Hematopoietic multipotent progenitor cell treated with erythropoietin and hydrocortisone succinate and interleukin-3 and kit ligand, for 4 days (in vitro differentiated cells): Measurements from ENCODE around the gene CAMTA1.

Experiments
- DNase-seq: peaks from one replicate; pipeline ENCODE4 v3.0.0-alpha.2; 2015

The CAMTA1 gene, protein sequence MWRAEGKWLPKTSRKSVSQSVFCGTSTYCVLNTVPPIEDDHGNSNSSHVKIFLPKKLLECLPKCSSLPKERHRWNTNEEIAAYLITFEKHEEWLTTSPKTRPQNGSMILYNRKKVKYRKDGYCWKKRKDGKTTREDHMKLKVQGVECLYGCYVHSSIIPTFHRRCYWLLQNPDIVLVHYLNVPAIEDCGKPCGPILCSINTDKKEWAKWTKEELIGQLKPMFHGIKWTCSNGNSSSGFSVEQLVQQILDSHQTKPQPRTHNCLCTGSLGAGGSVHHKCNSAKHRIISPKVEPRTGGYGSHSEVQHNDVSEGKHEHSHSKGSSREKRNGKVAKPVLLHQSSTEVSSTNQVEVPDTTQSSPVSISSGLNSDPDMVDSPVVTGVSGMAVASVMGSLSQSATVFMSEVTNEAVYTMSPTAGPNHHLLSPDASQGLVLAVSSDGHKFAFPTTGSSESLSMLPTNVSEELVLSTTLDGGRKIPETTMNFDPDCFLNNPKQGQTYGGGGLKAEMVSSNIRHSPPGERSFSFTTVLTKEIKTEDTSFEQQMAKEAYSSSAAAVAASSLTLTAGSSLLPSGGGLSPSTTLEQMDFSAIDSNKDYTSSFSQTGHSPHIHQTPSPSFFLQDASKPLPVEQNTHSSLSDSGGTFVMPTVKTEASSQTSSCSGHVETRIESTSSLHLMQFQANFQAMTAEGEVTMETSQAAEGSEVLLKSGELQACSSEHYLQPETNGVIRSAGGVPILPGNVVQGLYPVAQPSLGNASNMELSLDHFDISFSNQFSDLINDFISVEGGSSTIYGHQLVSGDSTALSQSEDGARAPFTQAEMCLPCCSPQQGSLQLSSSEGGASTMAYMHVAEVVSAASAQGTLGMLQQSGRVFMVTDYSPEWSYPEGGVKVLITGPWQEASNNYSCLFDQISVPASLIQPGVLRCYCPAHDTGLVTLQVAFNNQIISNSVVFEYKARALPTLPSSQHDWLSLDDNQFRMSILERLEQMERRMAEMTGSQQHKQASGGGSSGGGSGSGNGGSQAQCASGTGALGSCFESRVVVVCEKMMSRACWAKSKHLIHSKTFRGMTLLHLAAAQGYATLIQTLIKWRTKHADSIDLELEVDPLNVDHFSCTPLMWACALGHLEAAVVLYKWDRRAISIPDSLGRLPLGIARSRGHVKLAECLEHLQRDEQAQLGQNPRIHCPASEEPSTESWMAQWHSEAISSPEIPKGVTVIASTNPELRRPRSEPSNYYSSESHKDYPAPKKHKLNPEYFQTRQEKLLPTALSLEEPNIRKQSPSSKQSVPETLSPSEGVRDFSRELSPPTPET (N-terminal part only)

DNA sequence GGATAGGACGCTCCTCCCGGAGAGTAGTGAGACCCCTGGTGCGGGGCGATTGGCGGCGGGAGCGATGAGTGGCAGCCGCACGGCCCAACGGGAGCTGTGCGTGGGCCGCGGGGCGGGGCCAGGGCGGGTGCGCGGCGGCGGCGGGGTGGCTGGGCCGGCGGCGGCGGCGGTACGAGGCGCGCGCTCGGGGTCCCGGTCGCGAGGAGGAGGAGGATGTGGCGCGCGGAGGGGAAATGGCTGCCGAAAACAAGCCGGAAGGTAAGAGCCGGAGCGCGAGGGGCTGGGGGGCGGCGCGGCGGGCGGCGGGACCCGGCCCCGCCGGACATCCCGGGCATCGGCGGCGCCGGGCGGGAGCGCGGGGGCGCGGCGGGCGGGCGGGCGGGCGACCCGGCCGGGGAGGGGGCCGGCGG lies at the start of gene CAMTA1:
CAMTA1 (plus strand) TSS at position 137 of the 410 bp plus-strand sequence; CDS start at position 214, 77 bp downstream.
- no peak for DNase-seq

DNA sequence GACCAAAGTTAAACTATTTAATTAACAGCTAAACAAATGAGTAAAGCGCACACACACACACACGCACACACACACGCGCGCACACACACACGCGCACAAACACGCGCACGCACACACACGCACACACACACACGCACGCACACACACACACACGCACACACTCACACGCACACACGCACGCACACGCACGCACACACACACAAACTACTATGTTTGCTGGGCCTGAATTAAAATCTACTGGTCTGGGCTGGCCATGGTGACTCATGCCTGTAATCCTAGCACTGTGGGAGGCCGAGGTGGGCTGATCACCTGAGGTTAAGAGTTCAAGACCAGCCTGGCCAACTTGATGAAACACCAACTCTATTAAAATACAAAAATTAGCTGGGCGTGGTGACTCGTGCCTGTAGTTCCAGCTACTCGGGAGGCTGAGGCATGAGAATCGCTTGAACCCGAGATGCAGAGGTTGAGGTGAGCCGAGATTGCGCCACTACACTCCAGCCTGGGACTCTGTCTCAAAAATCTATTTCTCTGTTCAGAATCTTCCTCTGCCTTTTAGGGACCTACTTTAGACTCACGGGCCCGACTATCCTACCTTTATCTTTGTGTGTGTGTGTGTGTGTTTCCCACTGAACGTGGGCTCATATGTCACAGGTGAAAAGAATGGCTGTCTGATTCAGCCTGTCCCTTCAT lies 46.1 kb upstream of the CAMTA1 start:
- DNase-seq: no peak

DNA sequence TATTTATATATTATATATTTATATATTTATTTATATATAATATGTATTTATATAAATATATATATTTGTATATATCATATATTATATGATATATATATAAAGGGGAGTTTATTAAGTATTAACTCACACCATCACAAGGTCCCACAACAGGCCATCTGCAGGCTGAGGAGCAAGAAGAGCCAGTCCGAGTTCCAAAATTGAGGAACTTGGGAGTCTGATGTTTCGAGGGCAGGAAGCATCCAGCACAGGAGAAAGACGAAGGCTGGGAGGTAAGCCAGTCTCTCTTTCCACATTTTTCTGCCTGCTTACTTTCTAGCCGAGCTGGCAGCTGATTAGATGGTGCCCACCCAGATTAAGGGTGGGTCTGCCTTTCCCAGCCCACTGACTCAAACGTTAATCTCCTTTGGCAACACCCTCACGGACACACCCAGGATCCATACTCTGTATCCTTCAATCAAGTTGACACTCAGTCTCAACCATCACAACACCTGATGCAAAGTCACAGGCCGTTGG lies 42.5 kb upstream of the CAMTA1 start:
- DNase-seq: peak; percentile 50

DNA sequence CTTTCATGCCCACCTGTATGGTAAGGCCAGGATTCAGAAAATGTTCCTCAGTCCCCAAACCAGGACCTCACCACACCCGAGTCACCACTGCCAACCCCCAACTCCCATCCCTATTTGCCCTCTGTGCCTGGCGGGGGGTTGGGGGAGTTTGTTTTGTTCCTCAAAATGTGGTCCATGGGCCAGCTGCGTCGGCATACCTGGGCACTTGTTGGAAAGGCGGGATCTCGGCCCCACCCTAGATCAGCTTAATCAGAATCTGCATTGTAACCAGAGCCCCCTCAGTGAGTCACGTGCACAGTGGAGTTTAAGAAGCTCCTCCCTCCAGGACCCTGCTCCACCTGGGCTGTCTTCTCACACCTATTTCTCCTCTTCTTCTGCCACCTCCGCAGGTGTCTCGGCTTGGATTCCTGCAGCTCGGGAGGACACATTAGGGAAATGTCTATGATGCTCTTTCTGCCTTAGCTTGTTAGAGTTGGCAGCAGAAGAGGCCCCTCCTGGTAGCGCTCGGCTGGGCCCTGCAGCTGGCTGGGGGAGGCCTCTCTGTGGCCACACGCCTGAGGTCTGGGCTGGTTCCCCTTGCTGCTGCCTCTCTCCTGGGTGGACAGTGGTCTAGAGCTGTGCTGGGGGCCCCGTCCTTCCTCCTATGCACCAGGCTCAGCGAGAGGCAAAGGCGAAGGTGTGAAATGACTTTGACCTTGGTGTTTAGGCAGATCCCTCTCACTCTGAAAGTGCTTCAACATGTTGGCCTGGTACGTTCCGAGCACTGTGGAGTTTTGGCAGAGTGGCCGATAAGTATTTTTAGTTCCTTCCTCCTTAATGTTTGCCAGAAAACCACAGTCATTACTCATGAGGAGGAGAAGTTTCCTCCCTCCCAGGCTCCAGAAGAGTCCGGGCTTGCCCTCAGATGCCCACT lies 41.8 kb upstream of the CAMTA1 start:
- DNase-seq: peak; percentile 89

DNA sequence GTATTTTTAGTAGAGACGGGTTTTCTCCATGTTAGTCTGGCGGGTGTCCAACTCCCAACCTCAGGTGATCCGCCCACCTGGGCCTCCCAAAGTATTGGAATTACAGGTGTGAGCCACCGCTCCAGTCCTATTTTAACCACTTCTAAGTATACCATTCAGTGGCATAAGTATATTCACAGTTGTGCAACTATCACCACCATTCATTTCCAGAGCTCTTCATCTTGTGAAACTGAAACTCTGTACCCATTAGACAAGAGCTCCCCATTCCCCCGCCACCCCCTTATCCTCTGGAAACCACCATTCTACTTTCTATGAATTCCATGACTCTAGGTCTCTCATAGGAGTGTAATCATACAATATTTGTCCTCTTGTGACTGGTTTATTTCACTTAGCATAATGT lies 40.2 kb upstream of the CAMTA1 start:
- no peak for DNase-seq

DNA sequence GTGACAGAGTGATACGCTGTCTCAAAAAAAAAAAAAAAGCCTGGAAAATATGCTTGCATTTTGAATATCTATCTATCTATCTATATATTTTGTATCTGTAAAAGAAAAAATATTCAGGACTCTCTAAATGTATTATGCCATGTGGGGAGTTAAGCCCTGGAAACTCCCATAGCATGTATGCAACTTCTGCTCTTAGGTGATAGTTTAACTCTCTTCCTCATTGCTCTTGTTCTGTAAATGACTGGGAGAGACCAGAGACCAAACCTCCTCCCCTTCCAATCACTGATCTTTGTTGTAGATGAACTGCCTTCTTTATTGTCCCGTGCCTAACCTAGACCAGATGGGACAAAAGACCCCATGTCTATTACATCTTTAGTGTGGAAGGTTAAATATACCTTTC lies 37.6 kb upstream of the CAMTA1 start:
- no peak for DNase-seq

DNA sequence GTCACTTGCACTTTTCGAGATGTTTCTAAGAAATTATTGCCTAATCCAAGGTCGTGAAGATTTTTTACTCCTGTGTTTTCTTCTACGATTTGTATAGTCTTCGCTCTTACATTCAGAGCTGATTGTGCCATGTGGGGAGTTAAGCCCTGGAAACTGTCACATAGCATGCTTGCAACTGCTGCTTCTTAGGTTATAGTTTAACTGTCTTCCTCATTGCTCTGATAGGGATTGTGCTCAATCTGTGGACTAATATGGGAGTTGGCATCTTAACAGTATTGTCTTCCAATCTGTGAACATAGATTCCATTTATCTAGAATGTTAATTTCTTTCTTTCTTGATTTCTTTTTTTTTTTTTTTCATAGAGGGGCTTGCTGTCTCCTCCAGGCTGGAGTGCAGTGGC lies 34.8 kb upstream of the CAMTA1 start:
- DNase-seq: no peak

DNA sequence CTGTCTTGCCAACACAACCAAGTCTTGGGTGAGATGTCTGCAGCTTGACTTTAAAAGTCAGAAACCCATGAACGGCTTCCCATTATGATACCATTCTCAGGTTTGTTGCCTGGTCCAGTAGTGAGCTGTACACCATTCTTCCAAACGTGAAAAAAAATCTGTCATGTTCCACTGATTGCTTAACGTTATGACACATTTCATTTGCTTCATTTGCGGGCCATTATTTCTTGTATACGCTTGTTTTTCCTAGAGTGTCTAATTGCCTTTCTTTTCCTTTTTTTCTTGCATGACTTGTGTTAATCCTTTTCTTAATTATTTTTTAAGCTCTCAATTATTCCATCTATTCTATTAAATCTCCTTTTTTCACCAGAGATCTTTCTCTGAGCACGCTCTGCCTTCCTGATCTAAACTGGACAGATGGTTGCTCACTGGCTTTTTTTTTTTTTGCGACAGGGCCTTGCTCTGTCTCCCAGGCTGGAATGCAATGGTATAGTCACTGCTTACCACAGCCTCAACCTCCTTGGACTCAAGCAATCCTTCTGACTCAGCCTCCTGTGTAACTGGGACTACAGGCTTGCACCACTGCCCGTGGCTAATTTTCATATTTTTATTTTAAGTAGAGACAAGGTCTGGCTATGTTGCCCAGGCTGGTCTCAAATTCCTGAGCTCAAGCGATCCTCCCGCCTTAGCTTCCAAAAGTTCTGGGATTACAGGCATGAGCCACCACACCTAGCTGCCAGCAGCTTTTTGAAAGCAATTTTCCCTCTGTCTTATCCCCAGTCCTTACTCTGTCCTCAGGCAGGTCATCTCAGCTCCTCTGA lies 31.7 kb upstream of the CAMTA1 start:
- DNase-seq: no peak

DNA sequence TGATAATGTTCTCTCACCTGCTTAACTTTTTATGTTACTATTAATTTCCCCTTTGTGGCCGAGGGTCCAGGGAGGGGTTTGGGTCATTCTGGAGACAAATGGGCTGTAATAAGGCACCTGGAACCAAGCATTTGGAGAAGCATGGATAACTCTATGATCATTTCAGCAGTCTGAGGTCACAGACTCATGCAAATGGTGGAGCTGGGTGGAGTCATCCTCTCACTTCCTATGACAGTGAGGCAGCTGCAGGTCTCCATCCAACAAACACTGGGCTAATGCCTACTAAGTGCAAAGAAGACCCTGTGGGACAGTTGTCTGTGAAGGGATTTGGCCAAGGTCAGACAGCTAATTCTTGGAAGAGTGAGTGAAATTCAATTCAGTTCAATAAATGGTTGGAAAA lies 28.8 kb upstream of the CAMTA1 start:
- no peak for DNase-seq

DNA sequence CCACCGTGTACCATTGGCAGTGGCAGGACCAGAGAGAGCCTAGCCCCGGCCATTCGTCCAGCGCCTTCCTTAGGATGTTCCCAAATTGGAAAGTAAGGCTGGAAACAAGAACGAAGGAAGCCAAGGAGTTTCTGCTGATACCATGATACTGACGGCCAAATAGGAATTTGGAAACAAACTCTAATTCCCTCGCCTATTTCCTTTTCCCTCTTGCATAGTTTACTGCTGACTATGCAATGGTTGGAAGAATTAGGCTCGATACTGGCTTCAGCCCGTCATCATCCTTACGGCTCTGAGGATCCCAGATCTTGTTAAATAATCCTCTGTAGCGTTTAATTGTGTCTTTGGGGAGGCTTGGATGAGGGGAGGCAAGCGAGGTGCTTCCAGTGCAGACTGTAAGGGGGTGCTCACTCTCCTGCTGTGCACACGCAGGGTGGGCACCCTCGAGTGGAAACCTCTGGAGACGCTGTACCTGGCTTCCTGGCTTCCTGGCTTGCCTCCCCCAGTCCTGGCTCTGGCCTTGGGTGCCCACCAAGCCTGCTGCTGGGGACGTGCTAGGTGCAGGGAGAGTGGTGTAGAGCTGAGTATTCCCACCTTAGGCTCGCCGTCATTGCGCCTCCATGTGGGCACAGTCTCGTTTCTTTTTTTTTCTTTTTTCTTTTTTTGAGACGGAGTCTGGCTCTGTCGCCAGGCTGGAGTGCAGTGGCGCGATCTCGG lies 27.4 kb upstream of the CAMTA1 start:
- DNase-seq: no peak

DNA sequence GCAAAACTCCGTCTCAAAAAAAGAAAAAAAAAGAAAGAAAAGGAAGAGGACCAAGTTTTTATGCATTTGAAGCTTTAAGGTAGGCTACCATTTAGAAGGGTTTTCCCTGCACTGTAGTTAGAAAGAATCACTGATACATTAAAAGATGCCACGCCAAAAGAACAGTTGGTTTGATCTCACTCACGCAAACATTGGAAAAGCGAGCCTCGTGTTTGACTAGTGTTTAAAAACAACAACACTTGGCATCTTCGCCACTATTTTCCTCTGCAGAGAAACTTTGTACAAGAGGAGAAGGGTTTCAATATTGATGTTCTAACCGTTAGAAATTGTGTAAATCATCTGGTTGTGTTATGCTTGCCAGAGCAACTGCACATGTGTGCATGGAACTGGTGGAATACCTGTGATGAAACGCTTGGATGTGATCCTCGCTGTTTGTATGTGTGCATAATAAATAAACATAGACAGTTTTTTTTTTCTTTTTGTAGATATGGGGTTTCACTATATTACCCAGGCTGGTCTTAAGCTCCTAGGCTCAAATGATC lies 24.0 kb upstream of the CAMTA1 start:
- no peak for DNase-seq

DNA sequence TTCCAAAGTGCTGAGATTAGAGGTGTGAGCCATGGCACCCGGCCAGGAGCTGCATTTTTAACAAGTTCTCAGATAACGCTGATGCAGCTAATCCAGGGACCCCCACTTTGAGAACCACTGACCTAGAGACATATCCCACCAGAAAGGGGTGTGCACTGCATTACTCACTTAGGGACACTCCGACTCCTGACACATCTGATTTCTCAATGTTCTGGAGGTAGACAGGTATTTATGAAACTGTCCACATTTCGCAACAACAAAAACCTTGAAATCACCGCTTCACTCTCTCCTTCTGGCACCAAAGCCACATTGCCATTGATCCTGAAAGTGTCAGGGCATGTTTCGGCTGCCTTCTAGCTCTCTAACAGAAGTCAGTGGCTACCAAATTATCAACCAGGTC lies 23.2 kb upstream of the CAMTA1 start:
- no peak for DNase-seq

DNA sequence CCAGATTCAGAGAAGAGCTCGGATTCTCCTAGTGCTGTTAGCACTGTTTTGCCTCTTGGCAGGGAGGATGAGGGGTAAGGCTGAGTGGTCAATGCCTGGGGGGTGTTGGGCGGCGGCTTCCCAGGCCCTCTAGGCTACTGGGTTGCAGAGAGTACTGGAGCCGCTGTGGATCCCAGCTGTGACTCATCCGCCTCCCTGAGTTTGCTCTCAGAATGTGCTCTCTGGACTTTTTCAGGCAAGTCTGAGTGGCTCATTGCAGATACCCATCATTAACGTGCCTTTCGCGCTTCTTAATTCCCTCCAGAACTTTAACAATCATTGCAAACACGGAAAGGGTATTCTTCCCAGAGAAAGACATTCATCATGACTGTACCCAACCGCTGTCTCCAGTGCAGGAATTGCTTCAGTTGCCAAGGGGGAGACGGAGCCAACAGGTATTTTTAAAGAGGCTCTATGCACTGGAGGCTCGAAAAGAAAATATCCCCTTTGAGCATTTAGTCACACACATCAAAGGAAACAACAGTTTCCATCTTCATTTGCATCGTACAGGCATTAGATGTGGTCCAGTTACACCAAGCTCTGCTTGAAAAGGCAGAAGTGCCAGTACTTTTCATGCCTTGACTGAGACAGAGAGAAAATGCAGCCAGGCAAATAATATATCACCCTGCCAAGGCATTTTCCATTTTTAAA lies 14.4 kb upstream of the CAMTA1 start:
- no peak for DNase-seq

DNA sequence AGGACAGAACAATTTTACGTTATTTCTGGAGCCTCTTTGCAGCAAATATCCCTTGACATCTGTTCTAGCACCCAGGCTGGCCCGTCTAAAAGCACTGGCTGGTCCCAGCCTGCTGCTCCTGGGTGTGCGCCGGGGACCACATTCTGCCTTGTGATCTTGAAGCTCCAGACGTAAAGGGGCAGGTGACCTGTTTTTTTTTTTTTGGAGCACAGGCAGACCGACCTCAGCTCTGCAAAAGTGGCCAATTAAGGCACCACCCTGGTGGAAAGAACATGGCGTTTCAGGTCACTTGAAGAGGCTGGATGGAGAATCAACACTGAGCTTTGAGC lies 13.8 kb upstream of the CAMTA1 start:
- no peak for DNase-seq

DNA sequence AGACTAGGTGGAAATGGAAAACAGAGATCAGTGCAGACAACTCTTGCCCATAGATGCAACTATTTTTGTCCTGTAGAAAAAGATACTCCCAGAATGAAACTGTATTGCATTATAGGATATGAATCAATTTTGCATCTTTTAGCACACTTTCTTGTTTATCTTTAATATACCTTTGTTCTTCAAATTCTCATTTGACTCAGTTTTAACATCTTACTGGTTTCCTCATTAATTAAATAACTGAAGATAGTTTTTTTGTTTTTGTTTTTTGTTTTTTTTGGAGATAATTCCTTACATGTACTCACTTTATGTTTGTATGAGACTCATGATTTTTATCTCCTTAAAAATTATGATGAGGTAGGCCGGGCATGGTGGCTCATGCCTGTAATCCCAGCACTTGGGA lies 10.9 kb upstream of the CAMTA1 start:
- no peak for DNase-seq

DNA sequence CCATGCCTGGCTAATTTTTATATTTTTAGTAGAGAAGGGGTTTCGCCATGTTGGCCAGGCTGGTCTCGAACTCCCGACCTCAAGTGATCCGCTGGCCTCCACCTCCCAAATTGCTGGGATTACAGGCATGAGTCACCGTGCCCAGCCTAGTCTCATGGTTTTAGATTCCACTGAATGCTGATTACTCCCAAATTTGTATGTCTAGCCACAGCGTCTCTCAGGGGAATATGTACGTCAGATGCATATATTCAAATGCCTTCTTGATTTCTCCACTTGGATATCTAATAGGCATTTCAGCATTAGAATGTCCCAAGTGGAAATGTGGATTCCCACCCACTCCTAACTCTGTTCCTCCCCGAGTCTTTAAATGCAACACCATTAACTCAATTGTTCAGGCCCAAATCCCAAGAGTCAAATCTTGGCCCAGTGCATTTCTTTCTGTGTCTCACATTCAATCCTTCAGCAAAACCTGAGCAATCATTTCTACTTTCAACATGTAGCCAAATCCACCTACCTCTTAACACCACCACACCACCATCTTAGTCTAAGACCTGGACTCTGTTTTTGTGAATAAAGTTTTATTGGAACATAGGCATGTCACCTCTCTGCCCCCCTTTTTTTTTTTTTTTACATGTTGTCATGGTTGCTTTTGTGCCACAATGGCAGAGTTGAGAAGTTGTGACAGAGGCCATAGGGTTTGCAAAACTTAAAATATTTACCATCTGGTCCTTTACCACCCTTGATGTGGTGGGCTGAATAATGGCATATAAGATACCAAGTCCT lies 9.8 kb upstream of the CAMTA1 start:
- DNase-seq: no peak

DNA sequence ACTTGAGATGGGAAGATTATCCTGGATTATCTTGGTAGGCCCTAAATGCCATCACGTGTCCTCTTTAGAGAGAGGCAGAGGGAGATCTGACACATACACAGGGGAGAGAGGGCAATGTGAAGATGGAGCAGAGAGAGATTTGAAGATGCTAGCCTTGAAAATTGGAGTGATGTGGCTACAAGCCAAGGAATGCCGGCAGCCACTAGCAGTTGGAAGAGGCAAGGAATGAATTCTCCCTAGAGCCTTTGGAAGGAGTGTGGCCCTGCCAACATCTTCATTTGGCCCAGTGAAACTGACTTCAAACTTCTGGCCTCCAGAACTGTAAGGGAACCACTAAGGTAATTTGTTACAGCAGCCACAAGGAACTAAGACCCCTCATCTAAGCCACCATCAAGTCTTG lies 8.9 kb upstream of the CAMTA1 start:
- DNase-seq: no peak

DNA sequence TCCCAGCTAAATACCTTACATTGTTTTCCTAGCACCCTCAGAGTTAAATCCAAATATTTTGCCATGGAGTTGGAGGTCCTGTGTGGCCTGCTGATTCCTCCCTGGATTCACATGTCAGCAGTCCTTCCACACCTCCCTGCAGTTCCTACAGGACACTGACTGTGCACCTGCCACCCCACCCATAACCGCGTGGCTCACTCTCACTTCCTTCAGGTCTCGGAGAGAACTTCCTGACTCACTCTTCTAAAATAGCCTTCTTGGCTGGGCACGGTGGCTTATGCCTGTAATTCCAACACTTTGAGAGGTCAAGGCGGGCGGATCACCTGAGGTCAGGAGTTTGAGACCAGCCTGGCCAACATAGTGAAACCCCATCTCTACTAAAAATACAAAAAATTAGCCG lies 8.4 kb upstream of the CAMTA1 start:
- no peak for DNase-seq
